Osteoblast (primary cell): ENCODE results near the gene DNAJB6. TPM values are rescaled to one million over a fixed set of nuclear protein-coding genes. Genes with fewer than 3 reads are reported as not detected.
A peak's percentile ranks its signal among the peaks of the same experiment; 100 is the strongest.

ENCODE experiments used
- DNase-seq: peaks from one replicate; pipeline ENCODE4 v3.0.0; 2011; ENCODE audit warnings: low spot score, mixed read lengths; ENCODE audit not compliant: insufficient read length; ENCODE audit errors: missing footprints
- H2AFZ ChIP-seq: 2 replicates; pipeline ENCODE4 v1.6.0; 2011; ENCODE audit warnings: mild to moderate bottlenecking, low read length
- H3K27ac ChIP-seq: 2 replicates; pipeline ENCODE4 v1.5.1; 2011; ENCODE audit warnings: mild to moderate bottlenecking, low read depth, low read length, moderate library complexity
- H3K27me3 ChIP-seq: 2 replicates; pipeline ENCODE4 v1.6.0; 2012; ENCODE audit warnings: mild to moderate bottlenecking, control low read depth, inconsistent platforms, low read length, moderate library complexity; ENCODE audit not compliant: insufficient read depth
- H3K36me3 ChIP-seq: 2 replicates; pipeline ENCODE4 v1.5.1; 2011; ENCODE audit warnings: mild to moderate bottlenecking, low read length, control low read depth, moderate library complexity; ENCODE audit not compliant: insufficient read depth
- H3K4me1 ChIP-seq: 2 replicates; pipeline ENCODE4 v1.5.1; 2011; ENCODE audit warnings: mild to moderate bottlenecking, low read length, control low read depth, moderate library complexity; ENCODE audit not compliant: insufficient read depth
- H3K4me2 ChIP-seq: 2 replicates; pipeline ENCODE4 v1.6.0; 2011; ENCODE audit warnings: mild to moderate bottlenecking, low read length; ENCODE audit not compliant: insufficient read depth
- H3K4me3 ChIP-seq: fragments of 200-600 bp; sonication (generic); 3 replicates; pipeline ENCODE4 v1.5.1; 2012; ENCODE audit warnings: mild to moderate bottlenecking, low read length, inconsistent platforms; ENCODE audit not compliant: insufficient read depth
- H3K79me2 ChIP-seq: 2 replicates; pipeline ENCODE4 v1.6.0; 2012; ENCODE audit warnings: mild to moderate bottlenecking, low read length, control low read depth, inconsistent platforms; ENCODE audit not compliant: insufficient read depth
- H3K9me3 ChIP-seq: 2 replicates; pipeline ENCODE4 v1.5.1; 2011; ENCODE audit warnings: low read depth, low read length, control low read depth
- H4K20me1 ChIP-seq: 2 replicates; pipeline ENCODE4 v1.6.0; 2012; ENCODE audit warnings: mild to moderate bottlenecking, low read length, control low read depth; ENCODE audit not compliant: insufficient read depth
- total RNA-seq: library from RNA; depleted of rRNA; stranded (reverse); fragments of >200 nt; gene quantifications from 2 replicates; pipeline ENCODE4 v1.2.3, GENCODE V29; 2012
- TF ChIP-seq, protein P1 (sequence below): IDR thresholded peaks from 2 replicates; pipeline ENCODE4 v1.5.1; 2011; ENCODE audit warnings: mild to moderate bottlenecking, low read depth, low read length, moderate library complexity; ENCODE audit errors: extremely low read depth

The DNAJB6 gene
- total RNA-seq = 84.3 and 84.7 TPM in 2 replicates

DNA sequence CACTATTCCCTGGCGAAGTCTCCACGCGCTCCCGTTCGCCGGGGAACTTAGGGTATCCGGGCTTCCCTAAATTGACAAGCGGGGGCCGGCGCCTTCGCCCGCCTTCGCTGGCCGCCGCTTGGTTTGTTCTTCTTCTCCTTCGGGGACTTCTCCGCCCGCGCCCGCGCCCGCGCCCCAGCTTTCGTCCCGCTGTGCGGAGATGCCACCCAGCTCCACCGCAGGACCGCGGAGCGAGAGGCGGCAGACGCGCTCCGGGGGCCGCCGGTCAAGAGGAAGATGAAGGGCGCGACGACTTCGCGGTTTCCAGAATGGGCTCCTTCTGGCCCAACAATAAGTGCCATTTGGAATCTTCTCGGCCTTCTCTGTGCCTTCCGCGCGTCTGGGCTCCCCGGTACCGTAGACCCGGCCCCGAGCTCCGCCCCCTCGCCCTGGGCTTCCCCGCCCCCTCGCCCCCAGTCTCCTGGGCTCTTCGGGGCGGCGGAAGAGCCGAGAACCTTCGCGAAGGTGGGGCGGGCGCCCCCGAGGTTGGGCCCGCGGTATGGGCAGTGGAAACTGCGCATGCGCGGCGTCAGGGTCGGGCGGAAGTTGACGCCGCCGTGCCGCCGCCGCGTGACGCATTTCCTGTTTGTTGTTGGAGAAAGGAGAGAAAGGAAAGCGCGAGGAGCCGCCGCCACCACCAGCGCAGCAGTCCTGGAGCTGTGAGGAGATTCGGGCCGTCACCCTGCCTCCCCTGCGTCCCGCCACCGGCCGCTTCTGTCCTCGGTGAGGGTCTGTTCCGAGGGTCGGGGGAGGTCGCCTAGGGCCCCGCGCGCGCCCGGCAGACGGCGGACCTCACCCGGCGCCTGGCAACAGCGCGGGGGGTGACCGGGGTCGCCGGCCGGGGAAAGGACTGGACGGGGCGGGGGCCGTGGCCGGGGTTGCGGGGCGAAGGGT is at the start of gene DNAJB6:
Gene DNAJB6 (plus strand): TSS at position 622 of the 933 bp plus-strand sequence. CDS start 21,569 bp downstream, outside the sequence.
- DNase-seq = peak; percentile 98

DNA sequence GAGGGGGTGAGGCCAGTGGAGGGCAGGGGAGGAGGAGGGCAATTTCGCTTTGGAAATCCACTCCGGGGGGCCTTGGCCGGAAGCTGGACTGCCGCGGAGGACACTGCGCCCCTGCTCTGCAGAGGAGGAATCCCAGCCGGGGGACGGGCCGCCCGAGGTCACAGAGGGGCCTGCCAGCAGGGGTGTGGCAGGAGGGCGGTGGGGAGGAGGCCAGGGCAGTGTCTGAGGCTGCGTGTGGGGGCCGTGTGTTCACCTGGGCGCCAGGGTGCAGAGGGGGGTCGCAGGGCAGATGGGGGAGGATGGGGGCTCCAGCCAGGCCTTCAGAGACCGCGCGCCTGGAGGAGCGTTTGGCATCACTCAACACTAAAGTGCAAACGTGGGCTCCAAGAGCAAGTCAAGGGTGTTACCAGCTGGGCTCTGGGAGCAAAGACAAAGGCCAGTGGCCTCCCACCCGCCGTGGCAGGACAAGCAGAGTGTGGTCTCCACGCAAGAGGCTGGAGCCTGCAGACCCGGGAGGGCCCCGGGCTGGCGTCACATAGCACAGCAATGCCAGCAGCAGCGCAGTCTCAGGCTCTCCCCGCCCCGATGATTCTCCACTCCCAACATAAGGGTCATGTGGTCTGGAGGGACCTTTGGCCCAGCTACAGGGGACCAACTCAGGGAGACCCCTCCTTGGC is 45.3 kb upstream of the DNAJB6 start:
- peak; percentile 43 for DNase-seq
- H3K4me2 ChIP-seq = no peak overlapping the region
- H3K4me1 ChIP-seq = no peaks in the 10 kb centered on the region
- no peak overlapping the region for H3K4me3 ChIP-seq
- H3K27me3 ChIP-seq = no peaks in the 10 kb centered on the region
- no peaks in the 10 kb centered on the region for H4K20me1 ChIP-seq
- no peak overlapping the region for H2AFZ ChIP-seq
- H3K79me2 ChIP-seq = no peaks in the 10 kb centered on the region
- TF ChIP-seq, protein P1, sequence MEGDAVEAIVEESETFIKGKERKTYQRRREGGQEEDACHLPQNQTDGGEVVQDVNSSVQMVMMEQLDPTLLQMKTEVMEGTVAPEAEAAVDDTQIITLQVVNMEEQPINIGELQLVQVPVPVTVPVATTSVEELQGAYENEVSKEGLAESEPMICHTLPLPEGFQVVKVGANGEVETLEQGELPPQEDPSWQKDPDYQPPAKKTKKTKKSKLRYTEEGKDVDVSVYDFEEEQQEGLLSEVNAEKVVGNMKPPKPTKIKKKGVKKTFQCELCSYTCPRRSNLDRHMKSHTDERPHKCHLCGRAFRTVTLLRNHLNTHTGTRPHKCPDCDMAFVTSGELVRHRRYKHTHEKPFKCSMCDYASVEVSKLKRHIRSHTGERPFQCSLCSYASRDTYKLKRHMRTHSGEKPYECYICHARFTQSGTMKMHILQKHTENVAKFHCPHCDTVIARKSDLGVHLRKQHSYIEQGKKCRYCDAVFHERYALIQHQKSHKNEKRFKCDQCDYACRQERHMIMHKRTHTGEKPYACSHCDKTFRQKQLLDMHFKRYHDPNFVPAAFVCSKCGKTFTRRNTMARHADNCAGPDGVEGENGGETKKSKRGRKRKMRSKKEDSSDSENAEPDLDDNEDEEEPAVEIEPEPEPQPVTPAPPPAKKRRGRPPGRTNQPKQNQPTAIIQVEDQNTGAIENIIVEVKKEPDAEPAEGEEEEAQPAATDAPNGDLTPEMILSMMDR = no peak
- H3K9me3 ChIP-seq = no peaks in the 10 kb centered on the region
- no peaks in the 10 kb centered on the region for H3K36me3 ChIP-seq
- H3K27ac ChIP-seq = no peak overlapping the region

More for the DNA sequence above, at the start of gene DNAJB6:
- H3K36me3 ChIP-seq = no peaks in the 10 kb centered on the region
- H4K20me1 ChIP-seq = peaks cover 39% of the 10 kb centered on the region
- H3K27me3 ChIP-seq = no peaks in the 10 kb centered on the region
- H3K27ac ChIP-seq = peak within 1 kb of the TSS; percentile 75
- peak within 1 kb of the TSS; percentile 81 for H3K4me3 ChIP-seq
- H3K4me1 ChIP-seq = peaks cover 15% of the 10 kb centered on the region
- peak within 1 kb of the TSS; percentile 87 for H2AFZ ChIP-seq
- peak within 1 kb of the TSS; percentile 80 for H3K4me2 ChIP-seq
- H3K79me2 ChIP-seq = peaks cover 43% of the 10 kb centered on the region
- TF ChIP-seq, protein P1 = no peak
- H3K9me3 ChIP-seq = no peaks in the 10 kb centered on the region

DNA sequence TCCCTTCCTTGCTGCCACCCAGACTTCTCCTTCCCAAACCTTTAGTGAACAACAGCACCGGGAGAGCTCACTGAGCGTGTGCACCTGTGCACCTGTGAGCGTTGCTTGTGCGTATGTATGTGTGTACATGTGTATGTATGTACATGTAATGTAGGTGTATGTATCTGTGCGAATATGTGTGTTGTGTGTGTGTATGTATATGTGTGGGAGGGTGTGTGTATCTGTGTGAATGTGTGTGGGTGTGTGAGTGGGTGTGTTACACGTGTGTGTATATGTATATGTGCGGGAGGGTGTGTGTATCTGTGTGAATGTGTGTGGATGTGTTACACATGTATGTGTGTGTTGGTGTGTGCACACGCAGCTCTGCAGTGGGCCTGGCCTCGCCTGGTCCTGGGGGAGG is 44.5 kb upstream of the DNAJB6 start:
- Histone ChIP-seq H3K4me1 (no peaks in the 10 kb centered on the region), H3K4me3 (no peak overlapping the region), H3K9me3 (no peaks in the 10 kb centered on the region), H3K27ac (no peak overlapping the region), H2AFZ (no peak overlapping the region), H3K4me2 (no peak overlapping the region), H4K20me1 (no peaks in the 10 kb centered on the region), H3K27me3 (no peaks in the 10 kb centered on the region), H3K79me2 (no peaks in the 10 kb centered on the region), H3K36me3 (no peaks in the 10 kb centered on the region)
- TF ChIP-seq, protein P1 = no peak
- no peak for DNase-seq
